ENCODE data around the gene SPATC1L.
"Not testable (repeated sequence)": the region's sequence is repeated elsewhere in the genome, so short reads cannot be mapped to it uniquely, and the experiment has no call there.

DNA sequence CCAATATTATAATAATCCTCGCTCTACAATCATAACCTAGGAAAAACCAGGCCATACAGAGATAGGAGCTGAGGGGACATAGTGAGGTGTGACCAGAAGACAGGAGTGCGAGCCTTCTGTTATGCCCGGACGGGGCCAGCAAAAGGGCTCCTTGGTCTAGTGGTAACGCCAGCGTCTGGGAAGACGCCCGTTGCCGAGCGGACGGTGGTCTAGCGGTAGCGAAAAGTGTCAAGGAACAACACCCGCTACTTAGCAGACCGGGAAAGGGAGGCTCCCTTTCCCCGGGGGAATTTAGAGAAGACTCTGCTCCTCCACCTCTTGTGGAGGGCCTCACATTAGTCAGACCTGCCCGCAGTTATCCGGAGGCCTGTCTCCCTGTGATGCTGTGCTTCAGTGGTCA, 39.4 kb upstream of the SPATC1L start:
- TF ChIP-seq L3MBTL2 (conservative IDR thresholded peaks at IDR 0.05); SUZ12 (IDR thresholded peaks at IDR 0.05); SP1 (IDR thresholded peaks at IDR 0.05); FOXA1 (IDR thresholded peaks at IDR 0.05); ARNT (IDR thresholded peaks at IDR 0.05); FOXM1 (IDR thresholded peaks at IDR 0.05; ENCODE audit: borderline replicate concordance); FOXK2 (IDR thresholded peaks at IDR 0.05): not testable (repeated sequence)

Data from HEK293T (cell line).